HG03432 (cell line): ENCODE data around the gene BLTP3A.
"Not testable (repeated sequence)": the region's sequence is repeated elsewhere in the genome, so short reads cannot be mapped to it uniquely, and the experiment has no call there.

ENCODE experiments used
- ATAC-seq: cut with Tn5 transposase; IDR thresholded peaks from one replicate; pipeline ENCODE4 v1.9.1; 2021; ENCODE audit warnings: mild to moderate bottlenecking, moderate library complexity; ENCODE audit not compliant: unreplicated experiment

The BLTP3A gene

DNA sequence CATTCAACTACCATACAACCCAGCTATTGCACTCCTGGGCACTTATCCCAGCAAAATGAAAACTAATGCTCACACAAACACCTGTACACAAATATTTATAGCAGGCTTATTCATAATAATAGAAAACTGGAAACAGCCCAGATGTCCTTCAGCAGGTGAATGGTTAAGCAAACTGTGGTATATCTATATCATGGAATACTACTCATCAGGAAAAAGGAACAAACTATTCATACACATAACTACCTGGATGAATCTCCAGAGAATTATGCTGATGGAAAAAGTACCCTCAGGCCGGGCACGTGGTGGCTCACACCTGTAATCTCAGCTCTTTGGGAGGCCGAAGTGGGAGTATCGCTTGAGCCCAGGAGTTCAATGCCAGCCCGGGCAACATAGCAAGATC lies 3.8 kb upstream of the BLTP3A start:
- ATAC-seq, result no peak

DNA sequence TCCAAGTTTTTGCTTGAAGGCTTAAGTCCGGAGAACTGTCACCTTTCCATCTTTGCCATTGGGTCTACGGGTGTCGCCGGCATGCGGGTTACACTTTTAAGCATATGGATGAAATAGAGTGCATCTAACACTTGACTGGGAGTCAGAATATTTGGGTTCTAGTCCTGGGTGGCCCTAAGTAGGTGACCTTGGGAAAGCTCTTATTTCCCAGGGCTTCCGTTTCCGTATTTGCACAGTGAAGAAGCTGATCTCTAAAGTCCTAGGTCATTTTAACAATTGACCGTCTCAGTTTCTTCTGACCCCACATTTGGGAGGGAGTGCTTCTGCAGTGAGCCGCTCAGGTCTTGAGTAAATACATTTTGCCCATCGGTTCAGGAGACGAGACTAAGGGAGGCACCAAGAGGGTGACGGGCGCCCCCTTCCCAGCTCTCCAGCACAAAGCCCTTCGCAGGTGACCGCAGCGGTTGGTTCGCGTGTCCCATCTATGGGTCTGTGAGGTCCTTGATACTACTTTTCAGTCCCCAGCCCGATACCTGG lies 651 bp upstream of the BLTP3A start:
- peak; percentile 41 for ATAC-seq

DNA sequence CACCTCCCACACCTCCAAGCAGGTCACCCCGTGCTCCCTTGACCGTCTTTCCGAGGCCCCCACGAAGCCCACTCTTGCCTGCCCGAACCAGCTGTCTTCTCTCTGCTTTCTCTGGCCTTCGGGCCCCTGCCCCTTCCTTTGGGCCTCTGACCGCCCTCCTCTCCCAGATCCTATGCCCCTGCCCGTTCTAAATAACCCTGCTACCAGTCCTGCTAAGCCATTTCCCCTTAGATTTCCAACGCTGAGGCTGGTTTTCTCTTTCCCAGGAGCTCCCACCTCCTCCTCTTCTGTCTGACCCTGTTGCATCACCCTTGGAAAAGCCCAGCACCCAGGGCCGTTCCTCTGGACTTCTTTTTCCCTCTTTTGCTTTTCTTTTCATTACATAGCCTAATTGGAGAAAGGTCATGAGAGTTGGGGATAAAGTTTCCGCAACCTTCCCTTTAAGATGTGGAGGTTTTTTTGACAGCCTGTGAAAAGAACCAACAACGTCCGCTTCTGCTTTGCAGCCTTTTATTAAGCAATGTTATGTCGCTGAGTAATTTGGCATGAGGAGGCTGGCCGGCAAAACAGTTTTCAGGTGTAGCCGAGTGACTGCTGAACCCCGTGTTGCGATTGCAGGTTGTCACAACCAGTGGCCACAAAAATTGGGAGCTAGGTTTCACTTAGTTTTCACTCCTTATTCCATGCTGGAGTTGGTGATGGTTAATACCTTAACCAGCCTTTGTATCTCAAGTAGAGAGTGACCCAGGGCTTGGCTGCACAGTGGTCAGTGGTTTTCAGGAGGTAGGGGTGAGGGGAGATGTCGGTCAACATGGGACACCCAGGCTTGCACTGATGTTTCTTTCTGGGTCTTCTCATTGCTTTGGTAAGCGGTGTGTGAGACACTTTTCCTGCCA lies 970 bp downstream of the BLTP3A start:
- peak; percentile 15 for ATAC-seq

DNA sequence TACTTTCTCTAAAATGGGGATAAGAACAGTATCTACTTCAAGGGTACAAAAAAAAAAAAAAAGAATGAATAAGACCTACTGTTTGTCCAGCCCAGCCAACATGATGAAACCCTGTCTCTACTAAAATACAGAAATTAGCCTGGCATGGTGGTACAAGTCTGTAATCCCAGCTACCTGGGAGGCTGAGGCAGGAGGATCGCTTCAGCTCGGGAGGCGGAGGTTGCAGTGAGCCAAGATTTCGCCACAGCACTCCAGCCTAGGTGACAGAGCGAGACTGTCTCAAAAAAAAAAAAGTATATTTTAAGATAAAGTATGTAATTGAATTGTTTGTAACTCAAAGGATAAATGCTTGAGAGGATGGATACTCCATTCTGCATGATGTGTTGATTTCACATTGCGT lies 2.0 kb downstream of the BLTP3A start:
- no peak for ATAC-seq

DNA sequence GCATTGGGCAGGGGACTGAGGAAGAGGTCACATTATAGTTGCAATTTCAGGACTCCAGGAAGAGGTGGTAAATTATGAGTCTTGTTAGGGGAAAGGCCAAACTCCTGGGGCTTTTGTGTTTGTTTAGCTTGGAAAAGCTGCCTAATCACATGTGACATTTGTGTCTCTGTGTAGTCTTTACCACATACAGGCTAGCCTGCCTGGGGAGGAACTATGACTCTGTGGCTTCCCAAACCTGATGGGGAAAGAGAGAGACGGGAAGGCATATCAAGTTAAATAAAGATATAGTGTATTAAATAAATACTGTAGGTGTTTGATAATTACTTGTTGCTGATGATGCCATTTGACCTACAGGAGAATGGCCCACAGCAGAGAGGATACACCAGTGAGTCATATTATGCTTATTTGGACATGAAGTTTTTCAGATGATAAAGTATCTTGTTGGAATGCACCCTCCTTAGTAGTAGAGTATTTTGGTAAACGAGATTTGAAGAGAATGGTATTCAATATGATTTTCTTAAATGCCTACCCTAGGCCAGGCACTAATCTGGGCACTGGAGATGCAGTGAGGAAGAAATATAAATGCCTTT lies 4.0 kb downstream of the BLTP3A start:
- no peak for ATAC-seq

DNA sequence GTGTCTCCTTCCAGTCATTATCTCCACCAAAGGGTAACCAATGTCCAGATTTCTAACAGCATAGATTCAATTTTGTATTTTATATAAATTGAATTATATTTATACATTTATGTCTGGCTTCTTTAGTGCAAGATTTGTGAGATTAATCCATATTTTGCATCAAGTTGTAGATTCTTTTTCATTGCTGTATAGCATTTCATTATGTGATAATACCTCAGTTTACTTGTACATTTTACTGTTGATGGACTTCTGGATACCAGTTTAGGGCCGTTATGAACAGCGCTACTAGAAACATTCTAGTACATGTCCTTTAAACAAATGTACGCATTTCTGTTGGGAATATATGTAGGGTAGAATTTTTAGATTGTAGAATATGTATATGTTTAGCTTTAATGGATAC lies 6.2 kb downstream of the BLTP3A start:
- ATAC-seq, result no peak

DNA sequence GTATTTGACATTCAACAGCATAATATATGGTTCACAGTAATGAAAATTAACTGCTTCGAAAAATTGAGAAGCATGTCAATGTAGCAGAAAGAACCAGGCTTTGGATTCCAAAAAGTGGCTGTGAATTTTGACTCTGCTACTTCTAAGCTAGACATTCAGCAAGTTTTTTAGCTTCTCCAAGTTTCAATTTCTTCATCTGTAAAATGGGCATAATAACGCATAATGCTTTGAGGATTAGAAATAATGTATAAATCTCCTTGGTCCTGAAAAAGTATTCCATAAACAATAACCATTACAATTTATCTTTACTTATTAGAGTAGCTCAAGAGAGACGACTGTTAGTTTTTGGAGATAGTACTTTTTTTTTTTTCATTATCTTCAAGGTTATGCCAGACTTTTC lies 7.7 kb downstream of the BLTP3A start:
- ATAC-seq, result no peak

DNA sequence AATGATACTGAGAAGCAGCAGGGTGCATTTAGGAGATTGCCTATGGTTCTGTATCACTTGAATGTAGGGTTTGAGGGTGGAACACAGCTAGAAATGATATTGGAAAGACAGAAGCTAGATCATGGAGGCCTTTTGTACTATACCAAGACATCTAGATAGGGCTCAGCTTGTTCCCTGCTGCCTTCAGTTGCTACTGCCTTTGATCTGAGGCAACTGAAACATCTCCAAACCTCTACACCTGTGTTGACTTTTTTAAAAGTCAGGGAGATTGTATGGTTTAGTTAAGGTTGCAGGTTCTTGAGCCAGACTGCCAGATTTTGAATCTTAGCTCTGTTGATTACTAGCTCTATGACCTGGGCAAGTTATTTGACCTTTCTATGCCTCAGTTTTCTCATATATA lies 12.7 kb downstream of the BLTP3A start:
- ATAC-seq, result no peak

DNA sequence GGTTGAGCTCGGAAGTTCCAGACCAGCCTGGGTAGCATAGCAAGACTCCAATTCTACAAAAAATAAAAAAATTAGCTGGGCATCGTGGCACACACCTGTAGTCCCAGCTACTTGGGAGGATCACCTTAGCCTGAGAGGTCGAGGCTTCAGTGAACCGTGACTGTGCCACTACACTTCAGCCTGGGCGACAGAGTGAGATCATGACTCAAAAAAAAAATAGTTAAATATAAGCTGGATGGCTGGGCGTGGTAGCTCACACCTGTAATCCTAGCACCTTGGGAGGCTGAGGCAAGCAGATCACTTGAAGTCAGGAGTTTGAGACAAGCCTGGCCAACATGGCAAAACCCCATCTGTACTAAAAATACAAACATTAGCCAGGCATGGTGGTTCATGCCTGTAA lies 13.2 kb downstream of the BLTP3A start:
- ATAC-seq, result not testable (repeated sequence)

DNA sequence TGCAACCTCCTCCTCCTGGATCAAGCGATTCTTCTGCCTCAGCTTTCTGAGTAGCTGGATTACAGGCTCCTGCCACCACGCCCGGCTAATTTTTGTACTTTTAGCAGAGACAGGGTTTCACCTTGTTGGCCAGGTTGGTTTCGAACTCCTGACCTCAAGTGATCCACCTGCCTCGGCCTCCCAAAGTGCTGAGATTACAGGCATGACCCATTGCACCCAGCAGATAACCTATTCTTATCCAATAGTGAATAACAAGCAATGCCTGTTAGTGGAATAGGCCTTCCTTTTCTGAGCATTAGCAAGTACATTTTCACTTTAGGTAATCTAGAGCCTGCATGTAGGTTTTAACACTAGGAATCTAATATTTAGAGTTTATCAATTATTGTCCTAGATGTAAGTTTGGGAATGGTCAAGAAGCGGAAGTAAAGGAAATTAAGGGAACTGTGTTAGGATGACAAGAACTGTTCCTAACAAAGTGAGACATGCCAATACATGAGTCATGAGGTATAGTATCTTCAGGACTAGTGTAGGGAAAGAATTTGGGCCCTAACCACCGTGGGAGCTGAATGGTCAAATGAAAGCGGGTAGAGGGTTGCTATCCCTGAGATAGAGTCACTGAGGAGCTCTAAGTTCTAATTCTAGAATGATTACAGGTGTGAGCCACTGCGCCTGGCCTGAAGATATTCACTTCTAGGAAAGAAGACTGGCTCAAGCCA lies 15.0 kb downstream of the BLTP3A start:
- no peak for ATAC-seq

DNA sequence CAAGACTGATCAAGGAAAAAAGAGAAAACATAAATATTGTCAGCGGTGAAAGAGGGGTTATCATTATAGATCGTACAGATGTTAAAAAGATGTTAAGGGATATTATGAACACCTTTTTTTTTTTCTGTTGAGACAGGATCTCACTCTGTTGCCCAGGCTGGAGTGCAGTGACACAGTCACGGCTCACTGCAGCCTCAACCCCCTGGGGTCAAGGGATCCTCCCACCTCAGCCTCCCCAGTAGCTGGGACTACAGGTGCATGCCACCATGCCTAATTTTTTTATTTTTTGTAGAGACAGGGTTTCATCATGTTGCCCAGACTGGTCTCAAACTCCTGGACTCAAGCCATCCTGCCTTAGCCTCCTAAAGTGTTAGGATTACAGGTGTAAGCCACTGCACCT lies 16.6 kb downstream of the BLTP3A start:
- ATAC-seq, result not testable (repeated sequence)

DNA sequence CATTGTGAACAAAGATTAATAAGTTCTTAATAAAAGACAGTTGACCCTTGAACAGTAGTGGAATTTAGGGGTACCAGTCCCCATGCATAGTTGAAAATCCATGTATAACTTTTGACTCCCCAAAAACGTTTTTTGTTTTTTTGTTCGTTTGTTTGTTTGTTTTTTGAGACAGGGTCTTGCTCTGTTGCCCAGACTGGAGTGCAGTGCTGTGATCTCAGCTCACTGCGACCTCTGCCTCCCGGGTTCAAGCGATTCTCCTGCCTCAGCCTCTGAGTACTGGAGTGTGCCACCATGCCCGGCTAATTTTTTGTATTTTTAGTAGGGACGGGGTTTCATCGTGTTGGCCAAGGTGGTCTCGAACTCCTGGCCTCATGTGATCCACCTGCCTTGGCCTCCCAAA lies 17.5 kb downstream of the BLTP3A start:
- ATAC-seq, result not testable (repeated sequence)

DNA sequence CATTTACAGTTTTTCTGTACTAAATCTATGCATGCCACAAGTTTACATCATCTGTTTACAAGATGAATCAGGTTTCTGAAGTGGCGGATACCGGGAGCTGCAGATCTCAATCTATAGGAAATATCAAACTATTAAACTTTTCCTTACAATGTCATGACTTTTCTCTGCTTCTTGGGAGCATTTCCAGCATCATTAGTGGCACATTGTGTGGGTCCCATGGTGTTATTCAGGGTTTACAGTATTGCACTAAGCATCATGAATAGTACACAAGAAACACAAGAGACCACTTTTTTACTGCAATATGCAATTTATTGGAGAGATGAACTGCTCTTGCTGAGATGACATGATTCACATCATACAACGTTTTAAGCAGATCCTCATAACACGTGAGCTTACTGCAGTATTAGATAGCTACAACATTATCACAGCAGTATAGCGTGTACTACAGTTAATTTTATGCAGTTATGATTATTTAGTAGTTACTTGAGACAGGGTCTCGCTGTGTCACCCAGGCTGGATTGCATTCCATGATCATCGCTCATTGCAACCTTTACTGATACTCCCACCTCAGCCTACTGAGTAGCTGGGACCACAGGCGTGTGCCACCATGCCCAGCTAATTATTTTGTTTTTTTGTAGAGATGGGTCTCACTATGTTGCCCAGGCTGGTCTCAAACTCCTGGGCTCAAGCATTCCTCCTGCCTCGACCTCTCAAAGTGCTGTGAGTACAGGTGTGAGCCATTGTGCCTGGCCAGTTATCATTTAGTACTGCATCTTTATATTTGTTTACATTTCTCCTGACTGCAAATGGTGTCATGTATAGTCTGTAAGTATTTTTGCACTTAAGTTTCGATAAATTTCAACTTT lies 18.4 kb downstream of the BLTP3A start:
- ATAC-seq, result no peak

DNA sequence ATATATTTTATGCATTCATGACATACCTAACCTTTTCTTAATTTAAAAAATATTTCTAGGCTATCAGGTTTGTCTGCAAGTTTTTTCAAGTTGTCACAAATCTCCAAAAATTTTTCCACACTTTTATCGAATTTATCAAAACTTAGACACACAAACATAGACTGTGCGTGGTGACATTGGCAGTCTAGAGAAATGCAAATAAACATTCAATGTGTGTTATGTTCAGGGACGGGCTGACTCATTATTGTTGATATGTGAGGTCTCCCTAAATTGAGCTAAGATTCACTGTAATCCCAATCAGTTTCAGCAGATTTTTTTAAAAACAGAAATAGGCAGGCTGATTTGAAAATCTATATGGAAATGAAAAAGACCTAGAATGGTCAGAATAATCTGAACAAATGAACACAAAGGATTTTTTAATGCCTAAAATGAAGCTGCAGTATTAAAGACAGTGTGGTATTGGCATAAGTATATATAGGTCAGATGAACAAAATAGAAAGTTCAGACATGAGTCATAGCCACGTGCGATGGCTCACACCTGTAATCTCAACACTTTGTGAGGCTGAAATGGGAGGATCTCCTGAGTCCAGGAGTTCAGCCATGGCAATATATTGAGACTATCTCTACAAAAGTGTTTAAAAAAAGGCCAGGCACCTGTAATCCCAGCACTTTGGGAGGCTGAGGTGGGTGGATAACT lies 19.2 kb downstream of the BLTP3A start:
- peak; percentile 87 for ATAC-seq

DNA sequence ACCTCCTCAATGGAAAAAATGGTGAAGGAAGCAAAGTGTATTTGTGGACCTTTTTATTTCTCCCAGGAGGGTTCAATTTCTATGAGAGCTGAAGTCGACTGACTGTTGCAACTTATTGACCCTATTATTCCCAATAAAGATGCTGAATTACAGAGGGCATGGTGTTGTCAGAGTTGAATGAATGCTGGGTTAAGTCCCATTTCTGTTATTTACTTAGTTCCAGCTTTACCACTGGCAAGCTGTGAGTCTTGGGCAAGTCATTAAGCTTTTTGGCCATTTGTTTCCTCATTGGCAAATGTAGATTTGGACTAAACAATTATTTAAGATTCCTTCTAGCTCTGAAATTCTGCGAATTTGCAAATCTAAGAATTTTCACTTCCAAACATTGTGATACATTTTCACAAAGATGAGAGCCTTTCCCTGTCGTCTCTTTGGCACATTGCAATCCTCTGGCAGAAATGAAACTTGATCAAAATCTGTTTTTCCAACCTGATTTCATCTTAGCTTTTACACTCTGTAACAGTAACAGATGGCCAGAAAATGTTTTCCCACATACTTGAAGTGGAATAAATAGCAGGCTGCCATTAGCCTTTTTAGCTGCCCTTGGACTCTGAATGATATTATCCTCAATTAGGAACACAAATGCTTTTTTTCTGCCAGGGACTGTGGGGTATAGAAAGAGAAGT lies 21.3 kb downstream of the BLTP3A start:
- ATAC-seq, result no peak

DNA sequence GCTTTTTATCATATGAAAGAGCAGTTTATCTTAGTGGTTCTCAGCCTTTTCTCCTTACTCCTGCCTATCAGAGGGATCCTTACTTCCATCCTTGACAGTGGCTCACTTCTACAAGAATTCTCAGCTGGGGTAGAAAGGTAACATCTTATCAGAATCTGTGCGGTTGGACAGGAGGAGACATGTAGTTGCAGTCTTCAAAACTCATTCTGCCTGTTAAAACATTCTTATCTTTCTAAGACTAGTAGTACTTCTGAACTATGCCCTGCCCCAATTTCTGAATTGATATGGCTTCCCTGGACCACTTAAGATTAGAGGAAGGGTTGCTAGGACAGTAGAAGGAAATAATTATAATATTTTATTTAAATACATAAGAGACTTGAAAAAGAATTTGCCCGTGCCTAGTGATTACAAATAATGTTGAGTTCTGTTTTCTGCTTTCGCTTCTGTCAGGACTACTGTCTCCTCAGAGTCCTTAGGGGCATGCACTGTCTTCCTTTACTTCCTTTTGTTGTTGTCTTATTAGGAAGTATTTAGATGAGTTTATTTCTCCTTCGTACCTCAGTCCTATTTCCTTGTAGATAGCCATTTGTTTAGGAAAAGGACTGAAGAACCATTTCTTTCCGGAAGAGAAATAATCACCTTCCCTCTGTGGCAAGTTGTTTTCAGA lies 24.9 kb downstream of the BLTP3A start:
- ATAC-seq, result no peak

DNA sequence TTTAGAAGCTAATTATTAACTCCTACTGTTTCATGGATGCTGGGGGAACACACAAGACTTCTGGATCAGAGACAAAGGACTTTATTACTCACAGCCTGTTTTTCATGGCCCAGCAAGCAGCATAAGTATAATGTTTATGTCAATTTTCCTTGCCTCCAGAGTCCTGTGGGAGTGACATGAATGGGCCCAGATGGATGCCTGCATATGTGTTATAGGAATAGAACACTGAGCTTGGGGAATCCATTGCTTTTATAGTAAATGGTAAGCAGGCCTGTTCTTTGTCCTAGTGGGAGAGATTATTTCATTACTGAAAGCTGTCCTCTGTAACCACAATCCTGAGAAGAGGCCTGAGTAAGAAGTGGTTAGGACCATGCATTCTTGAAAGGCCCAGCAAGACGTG lies 25.6 kb downstream of the BLTP3A start:
- ATAC-seq, result no peak

DNA sequence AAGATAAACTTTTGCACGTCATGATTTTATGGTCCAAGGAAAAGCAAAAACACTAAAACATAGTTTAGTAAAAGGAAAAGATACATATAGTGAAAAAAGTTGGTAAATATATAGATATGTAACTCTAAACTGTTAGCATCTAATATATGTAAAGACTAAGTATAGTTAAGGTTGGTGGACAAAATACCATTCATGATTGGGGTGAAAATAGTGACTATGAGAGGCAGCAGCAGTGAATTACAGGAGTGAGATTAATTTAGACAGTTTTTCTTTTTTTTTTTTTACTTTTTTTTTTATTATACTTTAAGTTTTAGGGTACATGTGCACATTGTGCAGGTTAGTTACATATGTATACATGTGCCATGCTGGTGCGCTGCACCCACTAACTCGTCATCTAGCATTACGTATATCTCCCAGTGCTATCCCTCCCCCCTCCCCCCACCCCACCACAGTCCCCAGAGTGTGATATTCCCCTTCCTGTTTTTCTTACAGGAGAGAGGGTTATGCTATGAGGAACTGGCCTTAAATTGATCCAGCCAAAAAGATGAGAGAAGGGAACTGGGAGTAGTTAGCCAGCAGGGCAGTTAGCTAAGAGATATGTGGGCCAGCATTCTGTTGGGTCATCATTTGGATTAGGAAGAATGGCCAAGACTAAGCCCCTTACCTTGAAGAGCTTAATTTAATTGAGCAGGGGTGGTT lies 27.1 kb downstream of the BLTP3A start:
- not testable (repeated sequence) for ATAC-seq
